NCI-H2081 (cell line): ENCODE data around the gene DYNC1LI2.
A peak's percentile ranks its signal among the peaks of the same experiment; 100 is the strongest.

ENCODE experiments used
- DNase-seq, 2 experiments: peaks; one replicate each; lab custom pipeline; 2025; lab: John Stamatoyannopoulos, UW

The DYNC1LI2 gene

GRCh38 chr16:66740010-66740409 is 11.4 kb downstream of the DYNC1LI2 start:
- no peak for DNase-seq

GRCh38 chr16:66735891-66736290 is 15.5 kb downstream of the DYNC1LI2 start:
- DNase-seq, result no peak

- no peak for DNase-seq
These were observed 20.3 kb downstream of the DYNC1LI2 start for GRCh38 chr16:66731101-66731500.

- peak in 1 of 2 experiments; percentile 6 for DNase-seq
These were observed 22.6 kb downstream of the DYNC1LI2 start for GRCh38 chr16:66728804-66729203.

GRCh38 chr16:66728117-66728787 is 23.2 kb downstream of the DYNC1LI2 start:
- peak; percentile 45 to 52 for DNase-seq

- DNase-seq, result no peak
These were observed 30.6 kb downstream of the DYNC1LI2 start for GRCh38 chr16:66720766-66721165.

- no peak for DNase-seq
These were observed 32.2 kb downstream of the DYNC1LI2 start for GRCh38 chr16:66719246-66719645.

- DNase-seq, result no peak
These were observed 33.6 kb downstream of the DYNC1LI2 start for GRCh38 chr16:66717776-66718175.

- no peak for DNase-seq
These were observed 34.2 kb downstream of the DYNC1LI2 start for GRCh38 chr16:66717112-66717675.

- DNase-seq, result peak; percentile 43 to 63
These were observed 36.6 kb downstream of the DYNC1LI2 start for GRCh38 chr16:66714654-66715307.

- no peak for DNase-seq
These were observed 37.3 kb downstream of the DYNC1LI2 start for GRCh38 chr16:66714062-66714461.

- DNase-seq, result no peak
These were observed 38.3 kb downstream of the DYNC1LI2 start for GRCh38 chr16:66713076-66713475.

GRCh38 chr16:66712512-66712911 is 38.9 kb downstream of the DYNC1LI2 start:
- no peak for DNase-seq

GRCh38 chr16:66711581-66711980 is 39.8 kb downstream of the DYNC1LI2 start:
- no peak for DNase-seq

GRCh38 chr16:66706506-66706880 is 44.9 kb downstream of the DYNC1LI2 start:
- DNase-seq, result no peak

- no peak for DNase-seq
These were observed 45.5 kb downstream of the DYNC1LI2 start for GRCh38 chr16:66705790-66706505.

- DNase-seq, result no peak
These were observed 47.8 kb downstream of the DYNC1LI2 start for GRCh38 chr16:66703406-66704215.

GRCh38 chr16:66701516-66701915 is 49.9 kb downstream of the DYNC1LI2 start:
- no peak for DNase-seq

- no peak for DNase-seq
These were observed 50.4 kb downstream of the DYNC1LI2 start for GRCh38 chr16:66701026-66701425.

GRCh38 chr16:66699898-66700297 is 51.5 kb downstream of the DYNC1LI2 start:
- DNase-seq, result no peak

GRCh38 chr16:66698046-66698445 is 53.4 kb downstream of the DYNC1LI2 start:
- DNase-seq, result no peak
